IPS-18a (cell line): ENCODE results near the gene PIM3.

Experiments used
- H3K27ac ChIP-seq: one replicate; pipeline ENCODE4 v1.5.1; 2013; ENCODE audit warnings: low read length
- H3K27me3 ChIP-seq: one replicate; pipeline ENCODE4 v1.6.1; 2013; ENCODE audit warnings: mild to moderate bottlenecking, low read length; ENCODE audit not compliant: control insufficient read depth, insufficient read depth
- H3K36me3 ChIP-seq: one replicate; pipeline ENCODE4 v1.6.1; 2013; ENCODE audit warnings: low read depth, low read length; ENCODE audit not compliant: control insufficient read depth
- H3K4me1 ChIP-seq: one replicate; pipeline ENCODE4 v1.6.1; 2013; ENCODE audit warnings: low read depth, low read length; ENCODE audit not compliant: control insufficient read depth
- H3K4me3 ChIP-seq: one replicate; pipeline ENCODE4 v1.5.1; 2013; ENCODE audit warnings: low read length
- H3K9ac ChIP-seq: one replicate; pipeline ENCODE4 v1.6.1; 2013; ENCODE audit warnings: mild to moderate bottlenecking, low read length, moderate library complexity
- H3K9me3 ChIP-seq: one replicate; pipeline ENCODE4 v1.6.1; 2013; ENCODE audit warnings: low read depth, low read length; ENCODE audit not compliant: control insufficient read depth

Gene PIM3

DNA sequence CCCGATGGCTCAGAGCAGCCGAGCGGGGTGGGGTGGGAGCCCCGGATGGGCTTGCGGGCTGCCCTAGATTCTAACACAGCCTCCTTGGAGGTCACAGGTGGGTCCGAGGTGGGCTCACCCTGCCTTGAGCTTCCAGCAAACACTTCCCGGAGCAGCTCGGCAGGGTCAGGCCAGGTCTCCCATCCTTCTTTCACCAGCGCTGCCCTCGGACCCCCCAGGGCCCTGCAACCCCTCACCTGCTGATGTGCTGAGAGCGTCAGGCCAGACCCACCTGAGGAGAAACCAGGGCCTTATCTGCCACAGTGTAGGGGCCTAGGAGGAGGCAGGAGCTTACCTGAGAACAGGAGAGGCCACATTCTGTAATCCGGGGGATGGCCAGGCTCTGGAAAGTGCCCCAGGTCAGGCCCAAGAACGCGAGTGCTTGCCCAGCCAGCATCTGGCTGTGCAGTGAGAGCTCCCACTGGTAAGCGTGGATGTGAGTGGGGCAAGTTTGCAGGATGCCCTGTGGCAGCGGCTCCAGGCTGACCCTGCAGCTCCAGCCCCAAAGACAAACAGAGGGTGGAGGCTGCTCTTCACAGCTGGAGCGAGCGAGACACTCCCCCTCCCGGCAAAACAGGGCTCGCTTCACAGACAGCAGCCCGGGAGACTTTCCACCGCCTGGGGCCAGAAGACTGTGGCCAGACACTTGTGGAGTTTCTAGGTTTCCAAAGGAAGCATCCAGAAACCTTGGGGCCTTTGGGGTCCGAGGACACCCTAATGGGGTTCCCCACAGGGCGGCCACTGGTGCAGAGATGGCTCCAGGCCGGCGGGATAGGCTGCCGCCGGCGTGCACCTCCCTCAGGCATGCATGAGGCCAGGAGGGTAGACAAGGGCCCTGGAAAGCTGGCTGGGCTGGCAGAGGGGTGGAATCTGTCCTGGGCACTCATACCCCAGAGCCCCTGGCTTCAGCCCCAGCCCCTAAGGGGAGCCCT lies 51.9 kb downstream of the PIM3 start, which contains the start of gene IL17REL:
IL17REL (minus strand) TSS at position 555 of the 971 bp plus-strand sequence; CDS start at position 436, 119 bp downstream.
- peaks cover 69% of the 10 kb centered on the region for H3K27me3 ChIP-seq
- H3K4me3 ChIP-seq: no peak within 1 kb of the TSS
- no peaks in the 10 kb centered on the region for H3K4me1 ChIP-seq
- no peaks in the 10 kb centered on the region for H3K36me3 ChIP-seq
- H3K9me3 ChIP-seq: no peaks in the 10 kb centered on the region
- H3K9ac ChIP-seq: no peak within 1 kb of the TSS
- H3K27ac ChIP-seq: no peak within 1 kb of the TSS
